ENCODE measurements around the gene FTO. TPM values are rescaled to one million over a fixed set of nuclear protein-coding genes. Genes with fewer than 3 reads are reported as not detected.

FTO gene
- total RNA-seq, 1 experiment from 2014 or later = 57.4 TPM

DNA sequence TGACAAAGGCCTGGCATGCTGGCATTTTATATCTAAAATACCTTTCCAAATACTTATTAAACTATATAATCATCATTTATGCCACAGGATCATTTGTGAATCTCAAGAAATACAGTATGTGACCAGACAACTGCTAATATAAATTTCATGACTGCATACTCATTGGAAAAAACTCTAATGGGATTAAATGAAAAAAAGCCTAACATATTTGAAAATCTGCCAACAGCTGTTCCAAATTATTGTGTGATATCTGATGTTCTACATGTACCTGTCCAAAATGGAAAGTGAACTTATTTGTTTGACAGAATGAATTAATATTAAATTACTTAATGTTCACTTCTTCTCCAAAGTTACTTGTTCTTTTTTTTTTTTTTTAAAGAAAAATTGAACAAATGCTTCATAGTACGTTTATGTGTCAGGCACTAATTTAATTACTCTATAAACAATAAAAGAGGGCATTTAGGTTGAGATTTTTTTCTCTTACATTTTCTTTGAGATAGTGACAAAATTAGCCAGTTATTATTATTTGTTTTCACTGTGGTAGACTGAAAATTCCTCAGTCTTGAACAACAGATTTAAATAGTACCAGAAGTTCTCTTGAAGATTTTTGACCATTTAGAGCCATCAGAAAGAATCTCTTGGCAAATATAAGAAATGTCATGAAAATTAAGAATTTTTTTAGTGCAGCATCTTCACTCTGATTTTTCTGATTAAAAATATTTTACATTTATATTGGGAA lies 114.0 kb downstream of the FTO start (continued):
- TF ChIP-seq, protein P1, sequence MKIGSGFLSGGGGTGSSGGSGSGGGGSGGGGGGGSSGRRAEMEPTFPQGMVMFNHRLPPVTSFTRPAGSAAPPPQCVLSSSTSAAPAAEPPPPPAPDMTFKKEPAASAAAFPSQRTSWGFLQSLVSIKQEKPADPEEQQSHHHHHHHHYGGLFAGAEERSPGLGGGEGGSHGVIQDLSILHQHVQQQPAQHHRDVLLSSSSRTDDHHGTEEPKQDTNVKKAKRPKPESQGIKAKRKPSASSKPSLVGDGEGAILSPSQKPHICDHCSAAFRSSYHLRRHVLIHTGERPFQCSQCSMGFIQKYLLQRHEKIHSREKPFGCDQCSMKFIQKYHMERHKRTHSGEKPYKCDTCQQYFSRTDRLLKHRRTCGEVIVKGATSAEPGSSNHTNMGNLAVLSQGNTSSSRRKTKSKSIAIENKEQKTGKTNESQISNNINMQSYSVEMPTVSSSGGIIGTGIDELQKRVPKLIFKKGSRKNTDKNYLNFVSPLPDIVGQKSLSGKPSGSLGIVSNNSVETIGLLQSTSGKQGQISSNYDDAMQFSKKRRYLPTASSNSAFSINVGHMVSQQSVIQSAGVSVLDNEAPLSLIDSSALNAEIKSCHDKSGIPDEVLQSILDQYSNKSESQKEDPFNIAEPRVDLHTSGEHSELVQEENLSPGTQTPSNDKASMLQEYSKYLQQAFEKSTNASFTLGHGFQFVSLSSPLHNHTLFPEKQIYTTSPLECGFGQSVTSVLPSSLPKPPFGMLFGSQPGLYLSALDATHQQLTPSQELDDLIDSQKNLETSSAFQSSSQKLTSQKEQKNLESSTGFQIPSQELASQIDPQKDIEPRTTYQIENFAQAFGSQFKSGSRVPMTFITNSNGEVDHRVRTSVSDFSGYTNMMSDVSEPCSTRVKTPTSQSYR (CRISPR knock-in tag; IDR thresholded peaks at IDR 0.05) = no peak
- TF ChIP-seq MYBL2 (CRISPR knock-in tag; IDR thresholded peaks at IDR 0.05) = no peak
- no peak for TF ChIP-seq JUN (CRISPR knock-in tag; IDR thresholded peaks at IDR 0.05)
- TF ChIP-seq, protein P2, sequence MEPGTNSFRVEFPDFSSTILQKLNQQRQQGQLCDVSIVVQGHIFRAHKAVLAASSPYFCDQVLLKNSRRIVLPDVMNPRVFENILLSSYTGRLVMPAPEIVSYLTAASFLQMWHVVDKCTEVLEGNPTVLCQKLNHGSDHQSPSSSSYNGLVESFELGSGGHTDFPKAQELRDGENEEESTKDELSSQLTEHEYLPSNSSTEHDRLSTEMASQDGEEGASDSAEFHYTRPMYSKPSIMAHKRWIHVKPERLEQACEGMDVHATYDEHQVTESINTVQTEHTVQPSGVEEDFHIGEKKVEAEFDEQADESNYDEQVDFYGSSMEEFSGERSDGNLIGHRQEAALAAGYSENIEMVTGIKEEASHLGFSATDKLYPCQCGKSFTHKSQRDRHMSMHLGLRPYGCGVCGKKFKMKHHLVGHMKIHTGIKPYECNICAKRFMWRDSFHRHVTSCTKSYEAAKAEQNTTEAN (CRISPR knock-in tag; IDR thresholded peaks at IDR 0.05) = no peak
- TF ChIP-seq, protein P3, sequence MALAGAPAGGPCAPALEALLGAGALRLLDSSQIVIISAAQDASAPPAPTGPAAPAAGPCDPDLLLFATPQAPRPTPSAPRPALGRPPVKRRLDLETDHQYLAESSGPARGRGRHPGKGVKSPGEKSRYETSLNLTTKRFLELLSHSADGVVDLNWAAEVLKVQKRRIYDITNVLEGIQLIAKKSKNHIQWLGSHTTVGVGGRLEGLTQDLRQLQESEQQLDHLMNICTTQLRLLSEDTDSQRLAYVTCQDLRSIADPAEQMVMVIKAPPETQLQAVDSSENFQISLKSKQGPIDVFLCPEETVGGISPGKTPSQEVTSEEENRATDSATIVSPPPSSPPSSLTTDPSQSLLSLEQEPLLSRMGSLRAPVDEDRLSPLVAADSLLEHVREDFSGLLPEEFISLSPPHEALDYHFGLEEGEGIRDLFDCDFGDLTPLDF (CRISPR knock-in tag; IDR thresholded peaks at IDR 0.05) = no peak
- no peak for TF ChIP-seq ATF1 (CRISPR knock-in tag; IDR thresholded peaks at IDR 0.05)

DNA sequence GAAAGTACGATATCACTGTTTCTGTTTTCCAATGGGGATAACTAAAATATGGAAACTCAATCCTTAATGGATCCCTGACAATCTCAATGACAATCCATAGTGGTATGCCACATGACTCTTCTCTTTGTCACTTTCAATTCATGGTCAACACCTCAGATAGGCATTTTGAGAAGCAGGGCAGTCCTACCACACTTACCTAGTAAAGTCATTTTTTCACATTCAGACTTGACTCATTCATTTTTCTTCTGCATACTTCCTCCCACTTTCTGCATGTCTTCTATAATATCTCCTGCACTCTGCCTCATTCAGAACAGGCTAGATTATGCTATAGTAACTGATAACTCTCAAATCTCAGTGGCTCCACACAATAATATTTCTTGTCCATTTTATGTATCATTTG lies 117.5 kb downstream of the FTO start:
- no peak for ATAC-seq

DNA sequence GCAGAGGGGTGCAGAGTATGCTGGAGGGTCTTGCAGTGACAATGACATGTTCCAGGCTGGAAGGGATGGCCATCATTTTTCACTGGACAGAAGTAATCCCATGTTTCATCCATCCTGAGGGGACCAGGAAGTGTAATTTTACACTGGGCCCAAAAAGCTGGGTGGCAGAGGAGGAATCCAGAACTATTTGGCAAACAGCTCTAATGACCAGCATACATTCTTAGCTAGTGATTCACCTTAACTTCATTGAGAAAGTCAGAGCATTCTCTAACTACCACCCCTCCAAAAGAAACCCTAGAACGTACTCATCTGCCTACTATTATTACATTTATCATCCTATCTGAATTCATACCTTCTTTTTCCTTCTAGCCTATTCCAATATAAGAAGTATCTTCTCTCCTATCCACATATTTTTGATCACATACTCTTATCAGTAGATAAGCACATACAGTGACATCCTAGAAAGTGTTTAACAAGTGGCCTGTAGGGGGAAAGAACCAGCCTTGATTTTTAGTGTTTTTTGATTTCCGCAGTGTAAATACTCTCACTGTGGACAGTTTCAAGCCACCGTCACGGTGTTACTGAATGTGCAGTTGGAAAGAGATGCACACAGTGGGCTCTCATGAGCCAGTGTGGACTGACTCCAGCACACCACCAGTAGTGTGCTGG lies 118.1 kb downstream of the FTO start:
- ATAC-seq (no peak), DNase-seq (ENCODE audit: low spot score) (no peak)
- ChIA-PET CTCF (no interaction called here), POLR2A (no interaction called here)
- no peaks in the 10 kb centered on the region for H3K27me3 Mint-ChIP-seq (ENCODE audit: low read depth)
- peaks cover 5% of the 10 kb centered on the region; the same call in 1 of the 2 replicates for H3K4me1 Mint-ChIP-seq
- TF ChIP-seq NR3C1 (CRISPR knock-in tag; conservative IDR thresholded peaks at IDR 0.05; ENCODE audit: low read depth) (no peak), ZNF416 (CRISPR knock-in tag; IDR thresholded peaks at IDR 0.05) (no peak), ZNF423 (CRISPR knock-in tag; IDR thresholded peaks at IDR 0.05) (no peak)
- peaks cover 8% of the 10 kb centered on the region; the same call in 1 of the 2 replicates for H3K36me3 Mint-ChIP-seq
- no peaks in the 10 kb centered on the region for H3K9me3 Mint-ChIP-seq
- no peak overlapping the region for H3K4me3 Mint-ChIP-seq
- no peak overlapping the region for H3K27ac Mint-ChIP-seq

More for the DNA sequence above, 117.5 kb downstream of the FTO start:
- CTCF ChIA-PET = no interaction called here
- H3K4me1 Mint-ChIP-seq = peaks cover 8% of the 10 kb centered on the region; the same call in 1 of the 2 replicates
- H3K9me3 Mint-ChIP-seq = no peaks in the 10 kb centered on the region
- DNase-seq (ENCODE audit: low spot score) = no peak
- POLR2A ChIA-PET = no interaction called here
- peaks cover 6% of the 10 kb centered on the region; the same call in 1 of the 2 replicates for H3K36me3 Mint-ChIP-seq
- H3K27ac Mint-ChIP-seq = no peak overlapping the region
- TF ChIP-seq, protein P2 (CRISPR knock-in tag; IDR thresholded peaks at IDR 0.05) = no peak
- TF ChIP-seq ZNF232 (CRISPR knock-in tag; IDR thresholded peaks at IDR 0.05) (no peak), JAZF1 (CRISPR knock-in tag; IDR thresholded peaks at IDR 0.05) (no peak), ZBTB21 (CRISPR knock-in tag; IDR thresholded peaks at IDR 0.05; ENCODE audit: borderline replicate concordance) (no peak), CREM (CRISPR knock-in tag; IDR thresholded peaks at IDR 0.05) (no peak), MXD4 (CRISPR knock-in tag; IDR thresholded peaks at IDR 0.05; ENCODE audit: borderline replicate concordance) (no peak), NFYB (CRISPR knock-in tag; conservative IDR thresholded peaks at IDR 0.05; ENCODE audit: low read depth) (no peak), ELF4 (CRISPR knock-in tag; IDR thresholded peaks at IDR 0.05; ENCODE audit: low read depth) (no peak)
- TF ChIP-seq, protein P4, sequence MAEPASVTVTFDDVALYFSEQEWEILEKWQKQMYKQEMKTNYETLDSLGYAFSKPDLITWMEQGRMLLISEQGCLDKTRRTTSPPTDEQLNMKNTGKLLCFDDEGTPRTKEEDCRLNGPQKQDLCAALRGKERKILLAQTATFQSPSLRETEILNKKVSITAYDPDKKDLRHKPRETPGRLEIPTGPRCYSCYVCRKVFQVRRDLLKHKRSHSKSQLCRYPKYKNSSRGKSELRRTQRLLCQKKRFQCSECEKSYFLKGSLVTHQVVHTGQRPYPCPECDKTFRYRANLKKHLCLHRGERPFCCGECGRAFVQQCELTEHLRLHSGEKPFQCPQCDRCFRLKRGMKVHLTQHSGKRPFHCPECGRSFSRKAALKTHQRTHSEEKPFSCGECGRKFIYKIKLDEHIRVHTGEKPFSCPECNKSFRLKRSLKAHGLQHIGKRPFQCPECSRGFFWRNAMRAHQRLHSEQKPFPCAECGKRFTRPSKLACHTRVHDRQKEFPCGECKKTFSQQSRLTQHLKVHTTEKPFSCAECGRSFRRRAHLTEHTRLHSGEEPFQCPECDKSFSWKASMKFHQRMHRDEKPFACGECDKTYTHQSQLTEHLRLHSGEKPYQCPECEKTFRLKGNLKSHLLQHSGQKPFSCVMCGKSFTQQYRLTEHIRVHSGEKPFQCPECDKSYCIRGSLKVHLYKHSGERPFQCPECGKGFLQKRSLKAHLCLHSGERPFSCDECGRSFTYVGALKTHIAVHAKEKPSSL (CRISPR knock-in tag; conservative IDR thresholded peaks at IDR 0.05) = no peak
- no peaks in the 10 kb centered on the region for H3K27me3 Mint-ChIP-seq (ENCODE audit: low read depth)
- H3K4me3 Mint-ChIP-seq = no peak overlapping the region
